ENCODE data around the gene C4BPA. TPM values are rescaled to one million over a fixed set of nuclear protein-coding genes. Genes with fewer than 3 reads are reported as not detected.

C4BPA gene
- total and polyA plus RNA-seq, 2 of the 8 experiments (the other 6 are each of a cell fraction or from before 2014, with no cell fraction given) = not detected

DNA sequence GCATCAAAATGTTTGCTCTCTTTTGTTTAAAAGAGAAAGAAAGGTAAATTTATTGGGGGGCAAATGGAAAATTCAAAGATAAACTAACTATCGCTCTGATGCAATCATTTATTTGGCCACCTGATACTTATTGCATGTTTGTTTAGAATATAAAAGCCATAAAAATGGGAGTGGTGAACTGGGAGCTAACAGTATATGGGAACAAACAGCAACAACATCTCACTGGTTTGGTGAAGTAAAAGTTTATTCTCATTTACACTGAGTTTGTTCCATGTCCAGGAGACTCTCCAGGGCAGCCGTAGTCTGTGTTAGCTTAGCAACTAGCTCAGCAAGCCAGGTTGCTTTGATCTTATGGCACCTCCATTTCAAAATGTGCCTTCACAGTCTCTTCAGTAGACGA, 20.4 kb downstream of the C4BPA start:
- H3K18ac ChIP-seq (ENCODE audit: extremely low read depth, low read length) = no peak overlapping the region
- no peak overlapping the region for H3K23ac ChIP-seq (ENCODE audit: insufficient read length)
- H3K4me3 ChIP-seq (ENCODE audit: extremely low read depth in 1 of 4, insufficient read depth in 2 of 4, low read depth in 3 of 4, low read length in 4 of 4) = no peak overlapping the region
- no peak overlapping the region for H4K91ac ChIP-seq (replicated peaks; ENCODE audit: insufficient read length, low read length)
- H3K27ac ChIP-seq (ENCODE audit: low read depth, low read length) = no peak overlapping the region
- H4K5ac ChIP-seq (ENCODE audit: insufficient read length, low read depth, low read length) = no peak overlapping the region
- H4K8ac ChIP-seq (ENCODE audit: extremely low read depth, insufficient read depth, low read length) = no peak overlapping the region
- no peaks in the 10 kb centered on the region for H3K9me3 ChIP-seq (ENCODE audit: insufficient read depth in 2 of 2, low read depth in 1 of 2, low read length in 1 of 2)
- DNase-seq (ENCODE audit: low read depth in 1 of 2, low spot score in 2 of 2) = no peak
- no peak overlapping the region for H2BK5ac ChIP-seq (ENCODE audit: low read depth, low read length)
- CTCF ChIA-PET (ENCODE audit: partially characterized antibody) = no interaction called here
- no peak overlapping the region for H2BK20ac ChIP-seq (ENCODE audit: low read length)
- no peak overlapping the region for H2BK120ac ChIP-seq (replicated peaks; ENCODE audit: low read depth, low read length)
- no peak overlapping the region for H3K56ac ChIP-seq (replicated peaks; ENCODE audit: insufficient read length, low read depth, low read length)
- no peak overlapping the region for H2AFZ ChIP-seq (ENCODE audit: low read length)
- H3K79me1 ChIP-seq (ENCODE audit: low read depth, low read length) = no peaks in the 10 kb centered on the region
- no peak overlapping the region for H2AK5ac ChIP-seq (ENCODE audit: low read depth, low read length)
- no peak overlapping the region for H3K9ac ChIP-seq (replicated peaks in 1 of 4; ENCODE audit: extremely low read depth in 1 of 4, low read depth in 3 of 4, low read length in 3 of 4)
- H3K23me2 ChIP-seq (ENCODE audit: low read depth, low read length) = no peaks in the 10 kb centered on the region
- H3K79me2 ChIP-seq (ENCODE audit: control insufficient read depth in 1 of 2, insufficient read depth in 2 of 2, low read length in 2 of 2) = no peaks in the 10 kb centered on the region
- H3K4ac ChIP-seq (replicated peaks; ENCODE audit: insufficient read length, low read depth, low read length) = no peak overlapping the region
- WGBS, 2 experiments (ENCODE audit: extremely low coverage in 1 of 2, insufficient coverage in 1 of 2, insufficient read length in 1 of 2, insufficient replicate concordance in 2 of 2, low coverage in 1 of 2, low lambda C conversion rate in 2 of 2, missing lambda C conversion rate in 1 of 2) = 94% methylated on average over 3 of the region's 3 CpGs; no CpG with 5 or more reads in 1 of the 2 experiments
- TF ChIP-seq RNF2 (IDR thresholded peaks at IDR 0.05; ENCODE audit: borderline replicate concordance, low read depth, low read length, missing control alignments, poor library complexity, severe bottlenecking) (no peak), EGR1 (IDR thresholded peaks at IDR 0.05; ENCODE audit: borderline replicate concordance, low read depth, low read length) (no peak)
- POLR2A ChIA-PET (ENCODE audit: partially characterized antibody) = no interaction called here
- no peak overlapping the region for H2BK12ac ChIP-seq (ENCODE audit: low read depth, low read length)
- H3K4me1 ChIP-seq (replicated peaks in 1 of 4; ENCODE audit: control insufficient read depth in 3 of 4, insufficient read depth in 4 of 4, low read length in 3 of 4) = no peaks in the 10 kb centered on the region
- no peaks in the 10 kb centered on the region for H3K27me3 ChIP-seq (replicated peaks in 1 of 4; ENCODE audit: control insufficient read depth in 3 of 4, extremely low read depth in 1 of 4, insufficient read depth in 3 of 4, low read length in 3 of 4)
- H2BK15ac ChIP-seq (ENCODE audit: low read length) = no peak overlapping the region
- H3K4me2 ChIP-seq (ENCODE audit: insufficient read depth in 1 of 2, low read depth in 2 of 2, low read length in 2 of 2) = no peak overlapping the region
- FAIRE-seq = no peak
- H3K36me3 ChIP-seq (ENCODE audit: control insufficient read depth in 2 of 4, insufficient read depth in 4 of 4, low read length in 3 of 4) = no peaks in the 10 kb centered on the region
- H3K14ac ChIP-seq (ENCODE audit: insufficient read length) = no peak overlapping the region
- H4K20me1 ChIP-seq (replicated peaks in 1 of 2; ENCODE audit: control insufficient read depth in 1 of 2, insufficient read depth in 2 of 2, low read length in 2 of 2) = no peaks in the 10 kb centered on the region
